Eye (tissue), 1 donor: Measurements from ENCODE around the gene CASQ1.

Experiments used
- DNase-seq: peaks from one replicate; pipeline ENCODE4 v3.0.0-alpha.2; 2015

CASQ1 gene

DNA sequence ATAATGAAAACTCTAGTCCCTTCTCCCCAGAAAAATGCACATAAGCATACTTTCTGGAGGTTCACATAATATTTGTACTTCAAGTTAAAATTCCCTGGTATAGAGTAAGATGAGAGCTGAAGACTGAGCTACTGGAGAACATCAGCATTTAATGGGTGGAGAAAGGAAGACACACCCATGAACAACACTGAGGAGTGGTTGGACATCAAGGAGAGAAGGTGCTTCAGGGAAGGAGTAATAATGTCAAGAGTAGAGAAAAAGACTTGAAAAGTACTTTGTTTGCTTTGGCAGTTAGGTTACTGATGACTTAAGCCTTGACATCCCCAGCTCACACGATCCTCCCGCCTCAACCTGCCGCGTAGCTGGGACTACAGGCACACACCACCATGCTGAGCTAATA is 36.7 kb downstream of the CASQ1 start:
- DNase-seq, result no peak

DNA sequence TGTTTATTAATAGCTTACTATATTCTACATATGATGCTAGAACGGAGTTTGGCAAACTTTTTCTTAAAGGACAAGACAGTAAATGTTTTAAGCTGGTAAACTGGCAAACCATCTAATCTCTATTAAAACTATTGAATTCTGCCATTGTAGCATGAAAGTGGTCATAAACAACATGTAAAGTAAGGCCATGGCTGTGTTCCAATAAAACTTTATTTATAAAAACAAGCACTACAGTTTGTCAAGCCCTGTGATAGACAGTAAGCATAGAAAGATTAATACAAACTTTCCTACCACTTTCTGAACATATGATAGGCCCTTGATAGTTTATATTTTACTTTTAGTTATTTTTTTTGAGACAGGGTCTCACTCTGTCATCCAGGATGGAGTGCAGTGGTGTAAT is 37.2 kb downstream of the CASQ1 start:
- no peak for DNase-seq

GRCh38 chr1:160228431-160228830 is 38.1 kb downstream of the CASQ1 start:
- no peak for DNase-seq

GRCh38 chr1:160232911-160233310 is 42.5 kb downstream of the CASQ1 start:
- DNase-seq, result no peak

- no peak for DNase-seq
Measured at GRCh38 chr1:160236806-160237205, 46.4 kb downstream of the CASQ1 start.

GRCh38 chr1:160237558-160237957 is 47.2 kb downstream of the CASQ1 start:
- no peak for DNase-seq

DNA sequence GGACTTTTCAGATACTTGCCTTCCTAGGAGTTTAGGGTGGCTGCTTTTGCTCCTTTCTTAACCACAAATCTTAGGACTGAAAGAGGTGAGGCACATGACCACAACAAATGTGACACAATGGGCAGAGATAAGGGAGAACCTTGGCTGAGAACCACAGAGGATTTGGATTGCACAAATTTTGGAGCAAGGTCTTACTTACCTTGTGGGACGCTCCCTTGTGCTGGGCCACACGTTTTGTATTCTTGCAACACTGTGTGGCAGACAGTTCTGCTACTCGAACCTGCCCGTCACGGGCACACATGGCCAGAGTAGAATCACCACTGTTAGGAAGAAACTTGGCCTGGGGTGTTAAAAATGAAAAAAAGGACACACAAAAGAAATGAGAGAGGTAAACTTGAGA is 48.0 kb downstream of the CASQ1 start:
- DNase-seq, result no peak

- DNase-seq, result no peak
Measured at GRCh38 chr1:160239582-160240299, 49.4 kb downstream of the CASQ1 start.

- DNase-seq, result no peak
Measured at GRCh38 chr1:160243767-160244166, 53.4 kb downstream of the CASQ1 start.

DNA sequence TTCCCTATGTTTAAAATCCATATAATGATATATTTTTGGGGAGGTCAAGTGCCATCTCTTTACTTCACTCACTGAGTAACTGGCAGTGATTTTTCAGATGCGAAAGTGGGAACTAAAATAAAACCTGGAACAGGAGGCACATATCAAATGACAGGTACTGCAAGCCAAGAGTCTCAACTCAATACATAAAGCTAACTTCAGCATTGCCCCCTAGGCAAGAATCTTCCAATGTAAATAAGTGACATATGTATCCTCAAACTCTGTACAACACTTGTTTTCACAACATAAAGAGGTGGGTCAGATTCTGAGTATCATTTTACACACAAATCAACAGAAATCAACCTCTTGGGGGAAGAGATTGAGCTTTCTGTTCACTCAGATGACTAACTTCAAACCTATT is 53.8 kb downstream of the CASQ1 start:
- DNase-seq, result no peak

DNA sequence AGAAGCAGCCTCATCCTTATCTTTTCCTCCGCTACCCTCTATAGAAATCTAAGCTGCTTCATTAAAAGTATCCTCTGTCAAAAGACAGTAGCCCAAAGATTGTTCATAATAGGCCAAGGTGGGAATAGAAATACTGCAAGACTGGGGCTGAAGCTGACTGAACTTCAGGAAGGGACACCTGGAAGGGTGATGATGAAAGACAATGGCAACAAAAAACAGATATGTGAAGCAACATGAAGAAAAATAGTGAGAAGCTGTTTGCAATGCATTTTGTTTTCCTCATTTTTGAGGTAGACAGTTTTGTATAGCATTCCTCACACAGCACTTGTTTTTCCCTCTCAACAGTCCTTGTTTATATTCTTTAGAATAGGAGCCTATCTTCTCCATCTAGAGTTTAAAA is 55.1 kb downstream of the CASQ1 start:
- no peak for DNase-seq

- no peak for DNase-seq
Measured at GRCh38 chr1:160247053-160247452, 56.7 kb downstream of the CASQ1 start.

DNA sequence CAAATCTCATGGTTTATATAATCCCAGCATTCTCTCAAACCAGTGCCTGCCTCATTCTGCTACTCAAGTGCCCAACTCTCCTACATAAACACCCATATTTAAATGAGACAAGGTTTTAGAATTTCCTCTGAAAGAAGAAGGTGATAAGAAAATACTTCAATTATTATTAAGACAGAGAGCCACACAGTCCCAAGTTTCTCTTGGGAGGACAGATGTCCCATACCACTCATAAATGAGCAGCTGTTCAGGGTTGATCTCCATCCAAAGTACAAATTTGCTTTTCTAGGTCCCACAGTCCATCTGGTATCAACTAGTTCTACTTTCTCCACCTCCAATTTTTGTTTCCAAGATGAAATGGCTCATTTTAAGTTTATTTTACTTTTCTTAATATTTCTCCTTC is 60.6 kb downstream of the CASQ1 start:
- no peak for DNase-seq
